ENCODE results near the gene SCARB2.

- TF ChIP-seq EZH2 (IDR thresholded peaks at IDR 0.05; ENCODE audit: insufficient read depth, poor library complexity, severe bottlenecking) (no peak), EZH2phosphoT487 (IDR thresholded peaks at IDR 0.05; ENCODE audit: insufficient read depth, low read depth) (no peak)
Observed at GRCh38 chr4:76256032-76256431, 42.4 kb upstream of the SCARB2 start.

Data from GM23248 (cell line).